NCI-H2107 treated with DMSO at 0.1 percent for 48 hours (cell line): Measurements from ENCODE around the gene NRCAM.
"Not testable (repeated sequence)": the region's sequence is repeated elsewhere in the genome, so short reads cannot be mapped to it uniquely, and the experiment has no call there.

Source experiments
- DNase-seq: peaks from one replicate; lab custom pipeline; 2025; ENCODE audit not compliant: unreplicated experiment; lab: John Stamatoyannopoulos, UW

NRCAM gene

DNA sequence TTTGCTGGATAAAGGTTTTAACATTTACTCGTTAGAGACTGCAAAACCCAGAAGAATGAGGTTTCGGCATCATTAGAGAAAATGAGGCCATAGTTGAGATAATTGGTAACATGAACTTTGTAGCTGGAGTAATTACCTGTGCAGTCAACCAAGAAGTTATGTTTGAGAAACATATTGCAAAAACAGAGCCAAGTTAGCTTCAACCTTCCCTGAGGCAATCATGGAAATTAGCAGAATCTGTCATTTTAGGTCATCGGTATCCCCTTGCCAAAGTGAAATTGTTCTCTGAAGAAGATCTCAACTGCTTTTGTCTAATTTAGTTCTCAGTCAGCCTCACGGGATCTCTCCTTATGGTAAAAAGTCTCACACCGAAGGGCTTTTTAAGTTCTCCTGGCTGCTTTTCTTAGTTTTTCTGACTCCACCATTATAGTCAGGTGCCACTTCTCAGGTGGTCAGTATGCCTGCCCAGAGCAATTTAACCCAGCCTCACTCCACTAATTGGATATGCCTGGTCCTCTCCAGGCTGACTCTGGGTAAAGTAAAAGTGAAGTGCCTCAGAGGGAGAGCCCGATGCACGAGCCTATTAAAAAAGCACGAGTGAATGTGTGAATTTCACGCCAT lies 52.5 kb downstream of the NRCAM start:
- DNase-seq: peak; percentile 16

DNA sequence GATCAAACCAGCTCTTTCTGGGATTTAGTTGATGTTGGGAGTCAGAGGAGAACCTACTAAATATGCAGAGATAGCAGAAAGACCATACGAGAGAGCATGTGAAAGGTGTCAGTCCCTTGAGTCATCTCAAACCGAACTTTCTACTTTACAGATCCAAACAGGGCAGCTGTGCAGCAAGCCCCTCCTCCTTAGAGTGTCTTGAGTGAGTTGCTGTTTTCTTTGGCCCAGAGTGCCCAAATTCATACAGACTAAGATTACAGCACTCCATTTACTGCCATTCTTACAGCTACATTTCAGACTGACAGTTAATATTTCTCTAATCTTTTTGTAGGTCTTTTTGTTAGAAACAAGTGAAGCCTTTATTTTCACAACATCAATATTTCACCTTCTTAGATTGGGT lies 53.4 kb downstream of the NRCAM start:
- DNase-seq: no peak

DNA sequence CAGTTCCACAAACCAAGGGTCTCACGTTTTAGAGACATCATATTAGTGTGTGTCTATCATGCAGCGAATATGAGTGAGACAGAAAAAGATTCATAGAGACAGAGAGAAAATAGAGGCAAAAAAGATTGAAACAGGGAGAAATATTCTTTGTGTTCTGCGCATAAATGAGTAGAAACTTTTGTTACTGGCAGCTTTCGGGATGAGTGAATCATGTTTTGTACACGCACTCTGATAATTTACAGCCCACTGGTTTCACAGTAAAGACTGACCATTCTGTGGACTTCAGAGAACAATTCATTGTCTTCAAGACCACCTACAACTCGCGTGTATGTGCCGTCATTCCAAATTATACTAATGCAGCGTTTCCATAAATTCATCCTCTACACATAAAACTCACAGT lies 60.2 kb downstream of the NRCAM start:
- no peak for DNase-seq

DNA sequence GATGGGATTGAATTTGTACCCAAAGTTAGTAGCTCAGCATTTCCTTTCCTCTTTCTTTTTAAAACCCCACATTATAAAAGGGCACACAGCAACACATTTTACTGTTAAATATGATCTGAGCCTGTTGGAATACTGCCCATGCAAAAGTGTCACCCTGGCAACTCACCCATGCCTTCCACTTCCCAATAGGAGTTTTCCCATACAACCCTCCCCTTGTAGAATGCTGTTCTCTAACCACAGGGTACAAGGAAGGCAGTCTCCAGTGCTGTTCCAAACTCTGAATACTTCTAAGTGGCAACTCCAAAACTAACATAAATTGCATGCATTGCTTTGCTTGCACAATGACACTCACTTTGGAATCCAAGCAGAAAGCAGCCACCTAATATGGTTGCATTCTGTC lies 60.8 kb downstream of the NRCAM start:
- DNase-seq: no peak

DNA sequence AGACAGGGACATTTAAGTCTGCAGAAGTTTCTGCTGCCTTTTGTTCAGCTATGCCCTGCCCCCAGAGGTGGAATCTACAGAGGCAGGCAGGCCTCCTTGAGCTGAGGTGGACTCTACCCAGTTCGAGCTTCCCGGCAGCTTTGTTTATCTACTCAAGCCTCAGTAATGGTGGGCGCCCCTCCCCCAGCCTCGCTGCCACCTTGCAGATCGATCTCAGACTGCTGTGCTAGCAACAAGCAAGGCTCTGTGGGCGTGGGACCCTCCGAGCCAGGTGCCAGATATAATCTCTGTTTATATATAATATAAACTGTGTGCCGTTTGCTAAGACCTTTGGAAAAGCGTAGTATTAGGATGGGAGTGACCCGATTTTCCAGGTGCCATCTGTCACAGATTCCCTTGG lies 63.1 kb downstream of the NRCAM start:
- not testable (repeated sequence) for DNase-seq

DNA sequence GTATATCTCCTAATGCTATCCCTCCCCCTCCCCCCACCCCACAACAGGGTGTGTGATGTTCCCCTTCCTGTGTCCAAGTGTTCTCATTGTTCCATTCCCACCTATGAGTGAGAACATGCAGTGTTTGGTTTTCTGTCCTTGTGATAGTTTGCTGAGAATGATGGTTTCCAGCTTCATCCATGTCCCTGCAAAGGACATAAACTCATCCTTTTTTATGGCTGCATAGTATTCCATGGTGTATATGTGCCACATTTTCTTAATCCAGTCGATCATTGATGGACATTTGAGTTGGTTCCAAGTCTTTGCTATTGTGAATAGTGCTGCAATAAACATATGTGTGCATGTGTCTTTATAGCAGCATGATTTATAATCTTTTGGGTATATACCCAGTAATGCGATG lies 68.5 kb downstream of the NRCAM start:
- not testable (repeated sequence) for DNase-seq

DNA sequence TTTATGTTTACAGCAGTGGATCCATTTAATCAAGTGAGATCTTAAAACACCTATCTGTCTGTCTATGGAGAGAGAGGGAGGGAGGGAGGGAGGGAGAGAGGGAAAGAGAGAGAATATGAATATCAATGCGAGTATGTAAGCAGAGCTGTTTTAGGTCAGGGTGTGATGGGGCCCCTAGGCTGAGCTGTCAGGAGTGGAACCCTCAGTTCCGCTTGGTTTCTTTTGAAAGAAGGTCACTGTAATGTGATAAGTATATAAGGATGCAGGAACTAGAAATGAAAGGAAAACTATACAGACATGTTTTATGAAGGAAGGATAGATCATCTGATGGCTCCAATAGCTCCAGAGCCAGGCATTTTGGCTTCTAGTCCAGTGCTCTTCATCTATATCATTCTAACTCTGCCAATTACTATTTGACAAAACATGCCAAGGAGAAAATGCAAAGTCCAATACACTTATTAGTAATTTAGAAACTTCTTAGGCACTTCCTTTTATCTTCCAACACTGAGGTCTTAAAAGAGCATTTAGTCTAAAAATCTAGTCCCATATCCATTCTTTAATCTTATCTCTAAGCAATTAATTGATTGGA lies 70.3 kb downstream of the NRCAM start:
- peak; percentile 93 for DNase-seq

DNA sequence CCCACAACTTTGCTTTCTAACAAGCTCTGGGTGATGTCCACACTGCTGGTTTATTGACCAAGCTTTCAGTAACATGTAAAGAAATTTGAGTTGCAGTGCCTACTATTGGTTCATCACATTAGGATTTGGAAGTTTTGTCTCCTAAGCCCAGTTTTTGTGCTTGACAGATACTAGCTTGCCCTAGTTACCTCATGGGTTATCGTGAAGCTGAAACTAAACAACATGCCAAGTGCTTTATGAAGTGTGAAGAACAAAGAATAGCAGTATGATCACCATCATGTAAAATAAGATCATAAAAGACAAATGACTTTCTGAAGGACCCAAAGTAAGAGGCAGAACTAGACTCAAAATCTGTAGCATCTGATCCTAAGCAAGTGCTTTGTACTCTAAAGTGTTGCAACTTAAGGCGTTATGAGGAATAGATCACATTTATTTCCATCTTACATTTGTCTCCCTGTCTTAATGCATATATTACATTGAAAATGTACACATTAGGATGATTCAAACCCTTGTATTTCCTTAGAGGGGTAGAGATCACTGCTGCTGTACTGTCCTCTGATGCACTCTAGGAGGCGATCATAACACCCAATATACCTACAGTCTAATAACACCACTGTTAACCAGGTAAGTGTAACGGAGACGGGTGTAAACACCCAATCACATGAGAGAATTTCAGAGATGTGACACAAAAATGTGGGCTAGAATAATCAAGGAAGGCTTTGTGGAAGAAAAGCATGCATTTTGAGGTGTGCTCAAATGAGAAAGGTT lies 71.3 kb downstream of the NRCAM start:
- DNase-seq: no peak

DNA sequence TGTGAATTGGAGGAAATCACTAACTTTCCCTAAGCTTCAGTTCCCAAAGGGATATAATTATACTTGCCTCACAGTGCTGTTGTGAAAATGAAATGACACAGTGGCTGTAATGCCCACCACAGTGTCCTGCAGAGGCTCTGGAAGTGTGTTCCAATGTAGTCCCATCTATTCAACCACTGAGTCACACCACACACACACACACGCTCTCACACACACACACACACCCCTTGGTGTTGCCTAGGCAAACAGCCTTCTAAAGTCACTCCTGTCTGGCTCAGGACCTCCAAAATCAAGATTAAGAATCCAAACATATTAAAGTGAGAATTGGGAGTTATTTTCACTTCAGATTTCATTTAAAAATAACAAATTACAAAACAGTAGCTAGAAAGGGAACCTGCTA lies 73.3 kb downstream of the NRCAM start:
- DNase-seq: no peak

DNA sequence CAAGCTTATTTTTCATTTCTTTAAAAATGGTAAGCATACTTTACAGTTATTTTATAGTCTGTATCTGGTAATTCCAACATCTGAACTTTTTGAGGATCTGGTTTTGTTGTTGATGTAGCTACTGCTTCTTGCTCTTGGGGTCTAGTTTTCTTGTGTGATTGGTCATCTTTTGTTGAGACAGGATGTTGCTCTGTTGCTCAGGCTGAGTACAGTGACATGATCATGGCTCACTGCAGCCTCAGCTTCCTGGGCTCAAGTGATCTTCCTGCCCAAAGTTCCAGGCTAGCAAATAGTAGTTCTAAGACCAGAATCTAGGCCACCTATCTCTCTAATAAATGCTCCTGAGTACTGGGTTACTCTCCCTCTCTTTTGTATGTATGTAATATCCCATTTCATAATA lies 75.7 kb downstream of the NRCAM start:
- no peak for DNase-seq

DNA sequence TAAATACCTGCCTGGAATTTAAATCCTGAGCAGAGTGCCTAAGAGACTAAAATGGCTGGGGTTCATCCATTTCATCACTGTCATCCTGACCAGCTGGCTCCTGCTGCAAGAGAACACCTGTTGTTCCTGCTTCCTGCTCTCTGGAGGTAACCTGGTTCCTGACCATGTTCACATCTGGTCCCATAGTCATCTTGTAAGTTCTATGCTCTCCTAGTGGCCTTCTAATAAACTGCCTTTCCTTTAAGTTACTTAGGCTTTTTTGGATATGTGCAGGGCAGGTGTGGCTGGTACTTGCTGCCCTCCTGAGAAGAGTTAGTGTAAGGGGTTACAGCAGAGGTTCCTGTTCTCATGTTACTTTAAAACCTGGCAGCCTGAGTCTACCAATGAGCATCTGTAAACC lies 80.0 kb downstream of the NRCAM start:
- peak; percentile 69 for DNase-seq

DNA sequence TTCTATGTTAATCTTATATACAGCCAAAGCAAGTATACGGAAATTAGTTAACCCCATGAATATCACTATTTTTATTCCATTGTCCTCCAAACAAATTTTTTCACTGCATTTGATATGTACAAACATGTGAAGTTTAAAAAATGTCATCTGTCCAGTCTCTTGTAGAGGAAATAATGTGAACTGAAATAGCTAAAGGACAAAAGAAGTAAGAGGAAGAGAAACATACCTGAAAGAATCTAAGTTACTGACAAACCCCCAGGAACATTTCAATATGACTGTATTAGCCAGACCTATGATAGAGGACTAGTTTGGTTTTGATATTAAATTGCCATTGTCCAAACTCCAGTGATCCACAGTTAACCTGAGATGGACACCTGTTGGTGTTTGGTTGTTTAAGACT lies 80.6 kb downstream of the NRCAM start:
- no peak for DNase-seq

DNA sequence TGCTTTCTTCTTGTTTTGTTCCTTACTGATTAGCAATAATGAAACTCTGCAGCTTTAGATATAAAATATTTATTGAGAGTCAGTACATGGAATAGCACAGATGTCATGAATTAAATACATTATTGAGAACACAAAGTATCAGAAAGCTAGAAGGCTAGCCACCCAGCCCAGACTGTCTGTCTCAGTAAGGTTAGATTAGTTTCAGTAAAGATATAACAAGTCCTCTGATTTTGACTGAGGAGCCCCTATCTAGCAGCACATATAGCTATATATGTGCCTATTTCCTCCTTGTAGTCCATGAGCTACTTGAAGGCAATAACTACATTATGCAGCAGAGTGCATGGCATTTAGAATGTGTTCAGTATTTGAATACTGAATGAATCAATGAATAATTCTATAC lies 81.3 kb downstream of the NRCAM start:
- no peak for DNase-seq

DNA sequence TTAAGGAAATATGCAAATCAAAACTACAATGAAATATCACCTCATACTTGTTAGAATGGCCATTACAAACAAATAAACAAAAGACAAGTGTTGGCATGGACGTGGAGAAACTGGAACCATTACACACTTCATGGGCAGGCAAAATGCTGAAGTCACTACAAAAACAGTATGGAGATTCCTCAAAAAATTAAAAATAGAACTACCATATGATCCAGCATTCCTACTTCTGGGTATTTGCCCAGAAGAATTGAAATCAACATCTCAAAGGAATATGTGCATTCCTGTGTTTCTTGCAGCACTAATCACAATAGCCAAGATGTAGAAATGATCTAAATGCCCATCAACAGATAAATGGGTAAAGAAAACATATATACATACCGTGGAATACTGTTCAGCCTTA lies 83.6 kb downstream of the NRCAM start:
- no peak for DNase-seq

DNA sequence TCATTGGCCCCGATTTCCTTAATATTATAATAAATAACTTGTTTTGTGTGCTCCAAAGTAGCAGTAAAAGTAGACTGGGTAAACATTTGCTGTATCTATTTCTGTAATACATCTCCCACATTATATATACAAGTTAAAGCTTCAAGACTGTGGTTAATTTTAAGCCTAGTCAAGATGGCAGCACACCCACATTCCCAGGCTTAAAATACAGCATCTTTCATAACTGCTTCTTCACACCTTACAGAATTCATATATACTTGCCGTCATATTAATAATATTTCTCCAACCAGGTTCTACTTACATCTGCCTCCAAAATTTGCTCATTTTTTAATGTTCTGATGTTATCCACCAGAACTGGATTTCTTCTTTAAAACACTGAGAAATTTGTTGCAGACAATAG lies 85.6 kb downstream of the NRCAM start:
- DNase-seq: no peak

DNA sequence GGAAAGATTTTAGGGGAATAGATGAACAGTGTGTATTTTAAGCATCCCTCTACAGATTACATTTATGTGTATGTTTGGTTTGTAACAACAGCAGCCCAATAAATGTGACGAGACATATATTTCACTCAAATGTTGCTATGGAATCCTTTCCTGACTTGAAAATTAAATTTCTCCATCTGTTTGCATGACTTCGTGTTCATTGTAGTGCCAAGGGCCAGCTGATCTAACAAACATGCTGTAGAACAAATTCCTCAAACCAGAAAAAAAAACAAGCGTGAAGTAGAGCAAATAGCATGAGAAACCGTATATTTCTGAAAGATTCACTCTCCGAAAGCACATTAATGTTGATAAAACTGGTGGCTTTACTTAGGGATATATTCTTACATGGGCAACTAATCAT lies 87.8 kb downstream of the NRCAM start:
- no peak for DNase-seq

DNA sequence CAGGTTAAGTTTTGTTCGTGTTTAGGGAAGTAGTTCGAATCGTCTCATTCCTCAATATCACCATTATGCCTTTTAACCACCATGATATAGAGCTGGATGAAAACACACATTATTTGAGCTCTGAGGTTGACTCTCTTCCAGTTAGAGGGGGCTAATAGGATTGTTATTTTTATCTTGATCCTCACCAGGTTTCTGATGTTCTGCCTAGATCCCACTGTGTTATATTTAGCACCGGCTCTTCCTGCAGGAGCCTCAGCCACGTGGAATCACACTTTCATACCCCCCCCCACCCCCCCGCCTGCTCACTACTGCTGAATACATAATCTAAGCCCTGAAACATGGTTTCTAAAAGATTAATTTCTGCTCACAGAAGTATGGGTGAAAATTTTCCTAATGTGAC lies 88.3 kb downstream of the NRCAM start:
- no peak for DNase-seq

DNA sequence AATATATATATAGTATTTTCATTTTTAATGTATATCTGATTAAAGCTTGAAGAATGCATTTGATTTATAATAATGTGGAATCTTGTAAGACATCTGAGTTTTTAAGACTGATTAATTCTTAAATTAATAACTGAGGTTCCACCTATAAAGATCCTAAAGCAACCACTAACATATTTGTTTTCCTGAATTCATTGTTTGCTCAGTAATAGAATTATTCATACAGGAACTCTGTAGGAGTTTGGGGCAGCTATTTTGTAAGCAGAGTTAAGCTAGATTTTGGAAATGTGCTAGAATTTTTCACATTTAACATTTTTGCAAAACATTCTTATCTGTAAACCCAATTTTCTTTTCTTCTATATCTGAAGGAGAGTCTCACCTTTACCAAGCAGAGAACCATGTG lies 88.9 kb downstream of the NRCAM start:
- DNase-seq: no peak

DNA sequence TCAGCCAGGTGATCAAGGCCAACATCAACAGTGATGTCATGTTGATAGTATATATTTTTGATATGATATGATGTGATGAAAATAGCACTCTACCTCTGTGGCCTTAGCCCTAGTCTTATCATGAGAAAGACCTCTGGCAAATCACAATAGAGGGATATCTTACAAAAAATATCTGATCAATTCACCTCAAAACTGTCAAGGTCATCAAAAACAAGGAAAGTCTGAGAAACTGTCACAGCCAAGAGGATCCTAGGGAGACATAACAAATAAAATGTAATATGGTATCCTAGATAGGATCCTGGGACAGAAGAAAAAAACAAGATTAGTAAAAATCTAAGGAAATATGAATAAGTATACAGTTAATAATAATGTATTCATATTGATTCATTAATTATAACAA lies 92.6 kb downstream of the NRCAM start:
- no peak for DNase-seq

DNA sequence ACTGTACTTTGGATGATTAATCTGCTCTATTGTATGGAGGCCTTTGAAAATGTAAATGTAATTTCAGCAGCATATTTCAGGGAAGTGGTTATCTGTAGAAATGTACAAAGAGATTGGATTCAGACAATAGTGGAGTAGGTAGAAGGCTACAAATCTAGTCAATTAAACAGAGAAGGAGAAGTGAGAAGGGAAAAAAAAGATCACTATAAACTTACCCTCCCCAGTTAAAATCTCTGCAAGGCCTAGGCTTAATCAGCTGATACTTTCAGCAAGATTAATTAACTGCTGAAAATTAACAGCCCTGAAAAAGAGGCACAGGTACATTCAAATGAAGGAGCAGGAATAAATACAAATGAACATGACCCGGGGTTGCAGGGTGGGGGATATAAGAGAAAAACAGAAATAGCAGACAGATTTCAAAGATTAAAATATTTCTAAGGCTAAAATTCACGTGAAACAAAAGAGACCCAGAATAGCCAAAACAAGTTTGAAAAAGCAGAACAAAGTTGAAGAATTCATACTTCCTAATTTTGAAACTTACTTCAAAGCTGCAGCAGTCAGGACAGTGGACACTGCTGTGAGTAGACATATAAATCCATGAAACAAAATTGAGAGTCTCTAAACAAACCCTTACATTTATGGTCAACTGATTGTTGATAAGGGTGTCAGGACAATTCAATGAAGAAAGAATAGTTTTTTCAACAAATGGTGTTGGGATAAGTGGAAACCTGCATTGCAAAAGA lies 96.0 kb downstream of the NRCAM start:
- DNase-seq: no peak

DNA sequence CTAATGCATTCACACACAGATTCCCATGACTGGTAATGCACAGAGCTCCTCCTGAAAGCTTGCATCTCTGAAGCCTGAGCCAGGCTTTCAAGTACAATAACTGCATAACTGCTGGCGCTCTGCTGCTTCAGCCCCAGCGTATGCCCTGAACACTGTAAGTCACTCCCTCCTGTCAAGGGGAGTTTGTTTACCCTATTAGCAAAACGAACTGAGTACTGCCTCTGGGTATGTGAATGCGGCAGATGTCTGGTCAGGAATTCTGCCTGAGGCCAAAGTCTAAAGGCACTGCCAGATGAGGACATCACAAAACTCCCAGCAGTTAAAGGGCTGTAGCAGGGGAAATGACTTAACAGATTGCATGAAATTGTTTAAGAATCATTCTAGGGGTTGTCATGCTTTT lies 97.7 kb downstream of the NRCAM start:
- DNase-seq: peak; percentile 89

DNA sequence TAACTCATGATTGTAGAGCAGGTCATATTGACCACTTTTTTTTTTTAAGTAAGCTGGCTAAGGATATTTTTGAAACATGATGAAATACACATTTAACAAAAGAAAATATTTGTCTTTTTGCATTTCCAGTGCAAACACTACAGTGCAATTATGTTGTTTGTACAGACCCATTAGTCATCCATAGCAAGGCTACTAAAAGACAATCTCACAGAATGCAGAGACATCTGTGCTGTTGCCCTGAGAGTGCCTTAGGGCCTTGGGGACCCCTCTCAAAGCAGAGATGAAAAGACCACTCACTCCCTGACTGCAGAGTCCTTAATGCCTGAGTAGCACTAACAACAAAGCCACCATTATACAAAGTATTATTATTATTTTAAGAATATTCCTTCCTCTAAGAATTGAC lies 104.5 kb downstream of the NRCAM start:
- DNase-seq: peak; percentile 46
